HepG2 (cell line): ENCODE results near the gene ANKRD13D. TPM values are rescaled to one million over a fixed set of nuclear protein-coding genes. Genes with fewer than 3 reads are reported as not detected.
A peak's percentile ranks its signal among the peaks of the same experiment; 100 is the strongest.

Experiments used
- BCL6 ChIP-seq: IDR thresholded peaks from 2 replicates; pipeline ENCODE4 v1.6.1; 2016; ENCODE audit warnings: missing genetic modification reagents, missing compliant biosample characterization
- CEBPG ChIP-seq: IDR thresholded peaks from 2 replicates; pipeline ENCODE4 v1.6.1; 2016
- CREM ChIP-seq, 2 experiments: sonication (generic) in 1 of 2; formaldehyde crosslinking in 1 of 2; IDR thresholded peaks; 2 replicates each; pipeline versions ENCODE4 v1.4.0 to v1.6.1; 2016 to 2020; ENCODE audit warnings: antibody characterized with exemption in 1 of 2, mild to moderate bottlenecking in 1 of 2, missing genetic modification reagents in 1 of 2
- GABPA ChIP-seq, 2 experiments: IDR thresholded peaks; 2 replicates each; pipeline ENCODE4 v1.6.1; 2011 to 2016; ENCODE audit warnings: low read depth in 2 of 2, low read length in 1 of 2, missing biosample characterization in 1 of 2, missing genetic modification characterization in 1 of 2
- GLI4 ChIP-seq: sonication (generic); formaldehyde crosslinking; IDR thresholded peaks from 2 replicates; pipeline ENCODE4 v1.5.1; 2020; ENCODE audit warnings: missing genetic modification reagents, mild to moderate bottlenecking, moderate library complexity, borderline replicate concordance
- HCFC1 ChIP-seq: fragments of 150-350 bp; IDR thresholded peaks from 2 replicates; pipeline ENCODE4 v1.6.1; 2014; ENCODE audit warnings: low read depth, low read length
- HINFP ChIP-seq: sonication (generic); formaldehyde crosslinking; IDR thresholded peaks from 2 replicates; pipeline ENCODE4 v1.4.0; 2020; ENCODE audit warnings: low read depth, mild to moderate bottlenecking, missing genetic modification reagents
- HIVEP1 ChIP-seq: sonication (generic); formaldehyde crosslinking; IDR thresholded peaks from 2 replicates; pipeline ENCODE4 v1.4.0; 2020; ENCODE audit warnings: mild to moderate bottlenecking, missing genetic modification reagents
- HOXA3 ChIP-seq: sonication (generic); formaldehyde crosslinking; IDR thresholded peaks from 2 replicates; pipeline ENCODE4 v1.5.0; 2020; ENCODE audit warnings: missing genetic modification reagents
- LBX2 ChIP-seq: sonication (generic); formaldehyde crosslinking; IDR thresholded peaks from 2 replicates; pipeline ENCODE4 v1.5.0; 2020; ENCODE audit warnings: missing genetic modification reagents, mild to moderate bottlenecking, borderline replicate concordance
- MAF1 ChIP-seq: sonication (generic); formaldehyde crosslinking; IDR thresholded peaks from 2 replicates; pipeline ENCODE4 v1.5.0; 2020; ENCODE audit warnings: missing genetic modification reagents, borderline replicate concordance
- MYPOP ChIP-seq: sonication (generic); formaldehyde crosslinking; IDR thresholded peaks from 2 replicates; pipeline ENCODE4 v1.8.1; 2023; ENCODE audit warnings: mild to moderate bottlenecking, moderate library complexity, missing genetic modification reagents
- NFRKB ChIP-seq: fragments of 450-650 bp; IDR thresholded peaks from 2 replicates; pipeline ENCODE4 v1.6.1; 2017
- NFYC ChIP-seq: IDR thresholded peaks from 2 replicates; pipeline ENCODE4 v1.6.1; 2016; ENCODE audit warnings: missing genetic modification reagents, missing compliant biosample characterization
- NR3C1 ChIP-seq: sonication (generic); formaldehyde crosslinking; IDR thresholded peaks from 2 replicates; pipeline ENCODE4 v1.4.0; 2020; ENCODE audit warnings: missing genetic modification reagents
- PAWR ChIP-seq: sonication (generic); formaldehyde crosslinking; IDR thresholded peaks from 2 replicates; pipeline ENCODE4 v1.4.0; 2020; ENCODE audit warnings: missing genetic modification reagents, mild to moderate bottlenecking, borderline replicate concordance
- PREB ChIP-seq: sonication (generic); formaldehyde crosslinking; IDR thresholded peaks from 2 replicates; pipeline ENCODE4 v1.4.0; 2020; ENCODE audit warnings: missing genetic modification reagents
- YEATS2 ChIP-seq: sonication (generic); formaldehyde crosslinking; IDR thresholded peaks from 2 replicates; pipeline ENCODE4 v1.4.0; 2020; ENCODE audit warnings: missing genetic modification reagents, borderline replicate concordance
- ZBTB20 ChIP-seq: sonication (generic); formaldehyde crosslinking; IDR thresholded peaks from 2 replicates; pipeline ENCODE4 v1.8.1; 2023; ENCODE audit warnings: missing genetic modification reagents, low read depth, mild to moderate bottlenecking, borderline replicate concordance
- ZBTB3 ChIP-seq: sonication (generic); formaldehyde crosslinking; IDR thresholded peaks from 2 replicates; pipeline ENCODE4 v1.4.0; 2020; ENCODE audit warnings: low read depth, mild to moderate bottlenecking, moderate library complexity, missing genetic modification reagents, borderline replicate concordance
- ZBTB38 ChIP-seq: sonication (generic); formaldehyde crosslinking; IDR thresholded peaks from 2 replicates; pipeline ENCODE4 v1.5.1; 2020; ENCODE audit warnings: mild to moderate bottlenecking, missing genetic modification reagents
- ZNF3 ChIP-seq: IDR thresholded peaks from 2 replicates; pipeline ENCODE4 v1.7.0; 2017; ENCODE audit warnings: inconsistent platforms
- ZNF331 ChIP-seq: sonication (generic); formaldehyde crosslinking; IDR thresholded peaks from 2 replicates; pipeline ENCODE4 v1.4.0; 2020; ENCODE audit warnings: missing genetic modification reagents
- ZNF431 ChIP-seq: sonication (generic); formaldehyde crosslinking; IDR thresholded peaks from 2 replicates; pipeline ENCODE4 v1.9.0; 2022; ENCODE audit warnings: missing genetic modification reagents, low read depth, mild to moderate bottlenecking, borderline replicate concordance
- ZNF572 ChIP-seq: sonication (generic); formaldehyde crosslinking; IDR thresholded peaks from 2 replicates; pipeline ENCODE4 v1.5.1; 2020; ENCODE audit warnings: mild to moderate bottlenecking, missing genetic modification reagents
- ZNF788 ChIP-seq: sonication (generic); formaldehyde crosslinking; IDR thresholded peaks from 2 replicates; pipeline ENCODE4 v1.5.0; 2020; ENCODE audit warnings: mild to moderate bottlenecking, missing genetic modification reagents, borderline replicate concordance
- polyA plus RNA-seq, 8 experiments: library from polyadenylated mRNA; depleted of rRNA in 3 of 8; stranded (reverse) in 7 of 8; unstranded in 1 of 8; fragments of >200 nt; fragmentation: Illumina TruSeq in 4 of 8; extraction: Trizol in 4 of 8; gene quantifications; 2 replicates each; pipeline versions ENCODE4 v1.2.1 to v1.2.3, GENCODE V29; 2011 to 2016; ENCODE audit warnings: low read depth in 4 of 8, missing spikeins in 1 of 8, mixed read lengths in 1 of 8; ENCODE audit not compliant: insufficient read depth in 1 of 8
- total RNA-seq, 5 experiments: library from RNA; depleted of rRNA; stranded (reverse); fragments of >200 nt; fragmentation: Illumina TruSeq; extraction: Trizol; gene quantifications; 2 replicates each; pipeline ENCODE4 v1.2.3, GENCODE V29; 2016; ENCODE audit warnings: low read depth in 1 of 5

Gene ANKRD13D
- total and polyA plus RNA-seq, 2 of the 13 experiments (the other 11 are each of a cell fraction or from before 2014, with no cell fraction given), result 18.6 to 27.3 TPM

DNA sequence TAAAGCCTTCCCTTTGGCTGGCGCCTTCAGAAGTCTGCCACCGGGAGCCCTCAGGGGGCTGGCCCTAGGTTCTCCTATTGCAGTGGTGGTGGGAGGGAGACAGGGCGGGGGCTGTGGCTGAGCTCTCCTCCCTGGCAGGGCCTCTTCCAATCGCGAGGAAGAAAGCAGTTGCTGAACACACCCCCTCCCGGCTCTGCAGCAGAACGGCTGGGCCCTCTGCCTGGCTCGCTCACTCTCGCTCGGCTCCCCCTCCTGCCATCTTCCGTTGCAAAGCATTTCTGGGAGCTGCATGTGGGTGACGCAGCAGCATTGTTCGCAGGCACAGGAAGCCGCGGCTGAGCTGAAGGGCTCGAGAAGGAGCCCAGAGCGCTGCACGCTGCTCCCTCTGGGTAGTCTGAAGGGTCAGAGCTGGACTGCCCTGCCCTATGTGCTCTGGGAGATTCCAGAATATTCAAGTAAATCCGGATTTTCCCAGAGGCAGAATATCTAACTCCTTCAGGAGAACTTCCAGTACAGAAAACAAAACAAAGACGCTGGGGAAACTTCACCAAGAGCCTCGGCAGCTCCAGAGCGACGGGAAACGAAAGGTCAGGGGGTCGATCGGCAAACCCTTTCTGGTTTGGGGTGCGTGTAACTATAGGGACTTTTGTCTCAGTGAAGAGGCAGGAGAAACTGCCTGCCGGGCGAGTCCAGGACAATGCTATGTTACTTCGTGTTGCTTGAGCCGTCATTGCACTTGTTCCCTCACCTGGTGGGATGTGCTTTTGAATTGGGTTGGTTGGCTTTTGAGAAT, 49.1 kb upstream of the ANKRD13D start (continued):
- TF ChIP-seq CREM (IDR thresholded peaks at IDR 0.05) (peak; percentile 61; the same call in 1 of the 2 replicates), CREM (CRISPR knock-in tag; IDR thresholded peaks at IDR 0.05) (no peak), PAWR (CRISPR knock-in tag) (no peak), HCFC1 (peak; percentile 29; the same call in 1 of the 2 replicates), HIVEP1 (no peak), ZNF431 (no peak), GABPA (IDR thresholded peaks at IDR 0.05; ENCODE audit: low read depth, low read length) (no peak), GABPA (CRISPR knock-in tag; IDR thresholded peaks at IDR 0.05; ENCODE audit: low read depth) (peak; percentile 78), CEBPG (CRISPR knock-in tag) (peak; percentile 66), ZNF3 (no peak), NR3C1 (no peak), NFRKB (no peak), ZBTB20 (CRISPR knock-in tag) (0 out of 2 replicates have a peak, but pooled peaks have one; percentile 22), YEATS2 (CRISPR knock-in tag) (peak; percentile 83; the same call in 1 of the 2 replicates), HINFP (no peak), MYPOP (CRISPR knock-in tag) (no peak), GLI4 (CRISPR knock-in tag) (no peak; the same call in 1 of the 2 replicates), PREB (CRISPR knock-in tag) (no peak), MAF1 (CRISPR knock-in tag) (peak; percentile 33; the same call in 1 of the 2 replicates), HOXA3 (CRISPR knock-in tag) (peak; percentile 81), ZBTB3 (CRISPR knock-in tag) (no peak), ZNF572 (CRISPR knock-in tag) (0 out of 2 replicates have a peak, but pooled peaks have one; percentile 73), BCL6 (CRISPR knock-in tag) (peak; percentile 55), LBX2 (CRISPR knock-in tag) (no peak), ZBTB38 (CRISPR knock-in tag) (0 out of 2 replicates have a peak, but pooled peaks have one; percentile 42), ZNF788 (CRISPR knock-in tag) (peak; percentile 91; the same call in 1 of the 2 replicates), ZNF331 (CRISPR knock-in tag) (peak; percentile 96), NFYC (CRISPR knock-in tag) (peak; percentile 72)
